NK-92 treated with Interleukin-12 subunit alpha and Interleukin-12 subunit beta, amount 100 ng/mL, for 24 hours (cell line): ENCODE results near the gene KRTAP10-2.
"Not testable (repeated sequence)": the region's sequence is repeated elsewhere in the genome, so short reads cannot be mapped to it uniquely, and the experiment has no call there.

Source experiments
- DNase-seq: peaks from one replicate; lab custom pipeline; 2025; lab: John Stamatoyannopoulos, UW

KRTAP10-2 gene

GRCh38 chr21:44567481-44568171 lies 16.3 kb upstream of the KRTAP10-2 start:
- no peak for DNase-seq

- no peak for DNase-seq
Observed at GRCh38 chr21:44566403-44566802, 15.1 kb upstream of the KRTAP10-2 start.

GRCh38 chr21:44564886-44565598 lies 13.7 kb upstream of the KRTAP10-2 start:
- no peak for DNase-seq

- no peak for DNase-seq
Observed at GRCh38 chr21:44564099-44564498, 12.8 kb upstream of the KRTAP10-2 start.

GRCh38 chr21:44558695-44559094 lies 7.4 kb upstream of the KRTAP10-2 start, which contains the start of gene KRTAP10-3:
Gene KRTAP10-3 (minus strand): TSS chr21:44558795. CDS start chr21:44558715, 80 bp downstream.
- DNase-seq: no peak

GRCh38 chr21:44558329-44558675 lies 7.0 kb upstream of the KRTAP10-2 start:
- not testable (repeated sequence) for DNase-seq

- DNase-seq: no peak
Observed at GRCh38 chr21:44557491-44558328, 6.4 kb upstream of the KRTAP10-2 start.

GRCh38 chr21:44556879-44557278 lies 5.6 kb upstream of the KRTAP10-2 start:
- no peak for DNase-seq

- DNase-seq: no peak
Observed at GRCh38 chr21:44555200-44555875, 4.0 kb upstream of the KRTAP10-2 start.

GRCh38 chr21:44552681-44553080 lies 1.4 kb upstream of the KRTAP10-2 start:
- DNase-seq: no peak

GRCh38 chr21:44552136-44552535 lies 831 bp upstream of the KRTAP10-2 start:
- no peak for DNase-seq

GRCh38 chr21:44550807-44551206 lies 498 bp downstream of the KRTAP10-2 start:
- no peak for DNase-seq

GRCh38 chr21:44550285-44550684 lies 1.0 kb downstream of the KRTAP10-2 start:
- not testable (repeated sequence) for DNase-seq

GRCh38 chr21:44549525-44550211 lies 1.6 kb downstream of the KRTAP10-2 start:
- no peak for DNase-seq

GRCh38 chr21:44548922-44549321 lies 2.4 kb downstream of the KRTAP10-2 start:
- no peak for DNase-seq

GRCh38 chr21:44548381-44548780 lies 2.9 kb downstream of the KRTAP10-2 start:
- DNase-seq: no peak

GRCh38 chr21:44547656-44548331 lies 3.5 kb downstream of the KRTAP10-2 start:
- no peak for DNase-seq

GRCh38 chr21:44544566-44544965 lies 6.7 kb downstream of the KRTAP10-2 start:
- DNase-seq: no peak

GRCh38 chr21:44542716-44543115 lies 8.6 kb downstream of the KRTAP10-2 start:
- DNase-seq: no peak

- DNase-seq: no peak
Observed at GRCh38 chr21:44540741-44541288, 10.5 kb downstream of the KRTAP10-2 start.
